ENCODE results near the gene MDM1.
A peak's percentile ranks its signal among the peaks of the same experiment; 100 is the strongest.

Gene MDM1

DNA sequence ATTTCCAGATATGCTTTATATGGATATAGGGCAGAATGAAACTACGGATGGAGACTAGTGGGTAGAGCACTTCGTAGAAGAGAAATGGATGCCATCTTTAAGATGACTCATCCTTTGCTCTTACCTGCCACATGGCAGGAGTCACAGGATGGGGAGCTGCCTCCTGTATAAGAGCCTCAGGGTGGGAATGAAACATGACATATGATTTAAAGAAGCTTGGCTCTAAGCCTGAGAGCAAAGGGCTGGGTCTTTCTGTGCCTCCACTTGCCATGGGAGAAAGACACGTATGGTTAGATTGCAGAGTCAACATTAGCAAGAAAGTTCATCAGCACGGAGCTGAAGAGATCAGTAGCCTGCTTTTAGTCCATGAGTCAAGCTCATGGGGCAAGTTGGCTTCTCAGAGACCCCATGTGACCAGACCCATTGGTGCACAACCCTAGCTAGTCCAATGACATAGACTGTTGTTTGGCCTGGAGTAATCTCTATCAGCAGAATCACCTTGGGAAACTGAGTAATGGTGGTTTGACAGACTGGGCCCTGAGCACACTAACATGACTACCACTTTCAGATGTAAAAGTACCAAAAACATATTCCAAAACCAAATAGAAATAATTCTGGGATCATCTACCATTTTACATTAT, 40.6 kb downstream of the MDM1 start (continued):
- TF ChIP-seq ZBTB7A (tag by site-specific recombination; IDR thresholded peaks at IDR 0.05; ENCODE audit: low read depth) (no peak), SETDB1 (IDR thresholded peaks at IDR 0.05; ENCODE audit: insufficient read length, low read length) (no peak), ZNF513 (tag by site-specific recombination; IDR thresholded peaks at IDR 0.05) (no peak), ZNF112 (tag by site-specific recombination; IDR thresholded peaks at IDR 0.05) (no peak), IKZF3 (tag by site-specific recombination; IDR thresholded peaks at IDR 0.05) (no peak)

DNA sequence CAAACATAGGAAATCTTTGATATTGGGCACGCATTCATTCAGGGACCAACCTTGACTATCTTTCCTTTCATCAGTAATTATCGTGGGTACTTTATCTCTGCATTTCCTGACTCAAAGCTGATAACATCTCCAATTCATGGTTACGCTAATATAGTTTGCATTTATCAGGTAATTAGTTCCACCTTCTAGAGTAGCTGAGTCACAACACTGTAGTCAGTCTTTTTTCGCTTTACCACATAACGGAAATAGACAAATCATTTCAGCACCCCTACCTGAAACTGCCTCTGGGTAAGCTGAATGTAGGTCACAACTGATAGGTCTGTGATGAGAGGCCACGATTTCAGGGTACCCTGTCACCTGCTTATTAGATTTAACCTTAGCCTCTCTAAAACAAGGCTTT, 42.0 kb downstream of the MDM1 start:
- Histone ChIP-seq H3K4me3 (ENCODE audit: low read depth, low read length) (no peak overlapping the region), H3K4me1 (ENCODE audit: control insufficient read depth, insufficient read depth, low read length) (peaks cover 5% of the 10 kb centered on the region; the same call in 1 of the 2 replicates), H3K36me3 (ENCODE audit: control insufficient read depth in 2 of 2, insufficient read depth in 1 of 2, low read length in 2 of 2) (peaks cover 0 to 8% of the 10 kb centered on the region in 2 experiments; a peak in 2 of 3 replicates), H3K9me3 (ENCODE audit: control insufficient read depth, insufficient read depth, low read depth, low read length) (no peaks in the 10 kb centered on the region), H3K27ac (ENCODE audit: extremely low read depth, low read depth, low read length) (no peak overlapping the region)
- ChIA-PET CTCF (interaction anchor here (1.6 kb wide), 1 partner anchor 26 kb away, joined by 4 read pairs; no protein-coding TSS in a partner anchor), POLR2A (no interaction called here)
- TF ChIP-seq OVOL3 (tag by site-specific recombination; IDR thresholded peaks at IDR 0.05) (no peak), ZNF513 (tag by site-specific recombination; IDR thresholded peaks at IDR 0.05) (no peak), YY2 (tag by site-specific recombination; IDR thresholded peaks at IDR 0.05) (no peak), ZNF629 (tag by site-specific recombination; IDR thresholded peaks at IDR 0.05) (0 out of 2 replicates have a peak, but pooled peaks have one; percentile 15), ZNF548 (tag by site-specific recombination; IDR thresholded peaks at IDR 0.05) (no peak), ZNF791 (tag by site-specific recombination; IDR thresholded peaks at IDR 0.05) (no peak), ZNF157 (tag by site-specific recombination; IDR thresholded peaks at IDR 0.05) (no peak), ZNF488 (tag by site-specific recombination; IDR thresholded peaks at IDR 0.05) (no peak), HOXA7 (CRISPR knock-in tag; IDR thresholded peaks at IDR 0.05; ENCODE audit: borderline replicate concordance) (no peak), ZNF501 (tag by site-specific recombination; IDR thresholded peaks at IDR 0.05) (no peak), ZNF837 (tag by site-specific recombination; IDR thresholded peaks at IDR 0.05) (no peak), ZXDB (tag by site-specific recombination; IDR thresholded peaks at IDR 0.05) (peak; percentile 35; the same call in 1 of the 2 replicates), ZNF692 (tag by site-specific recombination; IDR thresholded peaks at IDR 0.05) (no peak), ZFP69B (tag by site-specific recombination; IDR thresholded peaks at IDR 0.05) (no peak), KLF17 (tag by site-specific recombination; IDR thresholded peaks at IDR 0.05) (no peak)
- TF ChIP-seq, protein P1, sequence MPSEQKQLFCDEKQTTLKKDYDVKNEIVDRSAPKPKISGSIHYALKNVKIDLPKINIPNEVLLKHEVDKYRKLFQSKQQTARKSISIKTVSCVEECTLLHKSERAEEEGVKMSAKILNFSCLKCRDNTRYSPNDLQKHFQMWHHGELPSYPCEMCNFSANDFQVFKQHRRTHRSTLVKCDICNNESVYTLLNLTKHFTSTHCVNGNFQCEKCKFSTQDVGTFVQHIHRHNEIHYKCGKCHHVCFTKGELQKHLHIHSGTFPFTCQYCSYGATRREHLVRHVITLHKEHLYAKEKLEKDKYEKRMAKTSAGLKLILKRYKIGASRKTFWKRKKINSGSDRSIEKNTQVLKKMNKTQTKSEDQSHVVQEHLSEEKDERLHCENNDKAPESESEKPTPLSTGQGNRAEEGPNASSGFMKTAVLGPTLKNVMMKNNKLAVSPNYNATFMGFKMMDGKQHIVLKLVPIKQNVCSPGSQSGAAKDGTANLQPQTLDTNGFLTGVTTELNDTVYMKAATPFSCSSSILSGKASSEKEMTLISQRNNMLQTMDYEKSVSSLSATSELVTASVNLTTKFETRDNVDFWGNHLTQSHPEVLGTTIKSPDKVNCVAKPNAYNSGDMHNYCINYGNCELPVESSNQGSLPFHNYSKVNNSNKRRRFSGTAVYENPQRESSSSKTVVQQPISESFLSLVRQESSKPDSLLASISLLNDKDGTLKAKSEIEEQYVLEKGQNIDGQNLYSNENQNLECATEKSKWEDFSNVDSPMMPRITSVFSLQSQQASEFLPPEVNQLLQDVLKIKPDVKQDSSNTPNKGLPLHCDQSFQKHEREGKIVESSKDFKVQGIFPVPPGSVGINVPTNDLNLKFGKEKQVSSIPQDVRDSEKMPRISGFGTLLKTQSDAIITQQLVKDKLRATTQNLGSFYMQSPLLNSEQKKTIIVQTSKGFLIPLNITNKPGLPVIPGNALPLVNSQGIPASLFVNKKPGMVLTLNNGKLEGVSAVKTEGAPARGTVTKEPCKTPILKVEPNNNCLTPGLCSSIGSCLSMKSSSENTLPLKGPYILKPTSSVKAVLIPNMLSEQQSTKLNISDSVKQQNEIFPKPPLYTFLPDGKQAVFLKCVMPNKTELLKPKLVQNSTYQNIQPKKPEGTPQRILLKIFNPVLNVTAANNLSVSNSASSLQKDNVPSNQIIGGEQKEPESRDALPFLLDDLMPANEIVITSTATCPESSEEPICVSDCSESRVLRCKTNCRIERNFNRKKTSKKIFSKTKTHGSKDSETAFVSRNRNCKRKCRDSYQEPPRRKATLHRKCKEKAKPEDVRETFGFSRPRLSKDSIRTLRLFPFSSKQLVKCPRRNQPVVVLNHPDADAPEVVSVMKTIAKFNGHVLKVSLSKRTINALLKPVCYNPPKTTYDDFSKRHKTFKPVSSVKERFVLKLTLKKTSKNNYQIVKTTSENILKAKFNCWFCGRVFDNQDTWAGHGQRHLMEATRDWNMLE (tag by site-specific recombination; conservative IDR thresholded peaks at IDR 0.05; ENCODE audit: low read depth), result no peak
- TF ChIP-seq, protein P2, sequence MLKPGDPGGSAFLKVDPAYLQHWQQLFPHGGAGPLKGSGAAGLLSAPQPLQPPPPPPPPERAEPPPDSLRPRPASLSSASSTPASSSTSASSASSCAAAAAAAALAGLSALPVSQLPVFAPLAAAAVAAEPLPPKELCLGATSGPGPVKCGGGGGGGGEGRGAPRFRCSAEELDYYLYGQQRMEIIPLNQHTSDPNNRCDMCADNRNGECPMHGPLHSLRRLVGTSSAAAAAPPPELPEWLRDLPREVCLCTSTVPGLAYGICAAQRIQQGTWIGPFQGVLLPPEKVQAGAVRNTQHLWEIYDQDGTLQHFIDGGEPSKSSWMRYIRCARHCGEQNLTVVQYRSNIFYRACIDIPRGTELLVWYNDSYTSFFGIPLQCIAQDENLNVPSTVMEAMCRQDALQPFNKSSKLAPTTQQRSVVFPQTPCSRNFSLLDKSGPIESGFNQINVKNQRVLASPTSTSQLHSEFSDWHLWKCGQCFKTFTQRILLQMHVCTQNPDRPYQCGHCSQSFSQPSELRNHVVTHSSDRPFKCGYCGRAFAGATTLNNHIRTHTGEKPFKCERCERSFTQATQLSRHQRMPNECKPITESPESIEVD (tag by site-specific recombination; IDR thresholded peaks at IDR 0.05), result peak; percentile 37; the same call in 1 of the 2 replicates

Measured in HEK293 (cell line).